LNCaP clone FGC (cell line): ENCODE results near the gene PARP15.
"Not testable (repeated sequence)": the region's sequence is repeated elsewhere in the genome, so short reads cannot be mapped to it uniquely, and the experiment has no call there.

Experiments used
- DNase-seq: peaks from one replicate; pipeline ENCODE4 v3.0.0-alpha.2; 2011; ENCODE audit warnings: low read depth
- H3K4me3 ChIP-seq: 2 replicates; pipeline ENCODE4 v1.5.1; 2011; ENCODE audit warnings: mild to moderate bottlenecking, low read depth, low read length, control low read depth
- TF ChIP-seq, protein P1 (sequence below): IDR thresholded peaks from 2 replicates; pipeline ENCODE4 v1.5.1; 2012; ENCODE audit warnings: mild to moderate bottlenecking; ENCODE audit not compliant: control insufficient read depth, insufficient read depth; ENCODE audit errors: extremely low read depth

PARP15 gene

DNA sequence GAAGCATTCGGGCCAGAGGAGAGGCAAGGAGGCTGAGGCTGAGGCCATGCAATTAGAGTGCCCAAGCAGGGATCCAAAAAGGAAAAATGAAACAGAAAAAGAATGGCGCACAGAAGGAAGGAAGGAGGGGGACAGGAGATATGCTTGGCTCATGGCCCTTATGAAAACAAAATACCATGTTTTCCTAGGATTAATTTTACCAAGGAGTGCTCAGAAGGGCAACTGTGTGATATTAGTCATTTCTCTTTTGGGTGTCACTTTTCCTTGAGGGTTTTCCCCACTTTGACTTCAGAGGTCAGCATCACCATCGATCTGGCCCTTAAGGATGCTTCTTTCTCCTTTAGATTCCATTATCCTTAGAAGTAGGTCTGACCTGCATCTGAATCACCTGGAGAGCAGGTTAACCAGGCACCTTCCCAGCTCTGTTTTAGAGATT is 104.5 kb downstream of the PARP15 start:
- no peak overlapping the region for H3K4me3 ChIP-seq
- TF ChIP-seq, protein P1, sequence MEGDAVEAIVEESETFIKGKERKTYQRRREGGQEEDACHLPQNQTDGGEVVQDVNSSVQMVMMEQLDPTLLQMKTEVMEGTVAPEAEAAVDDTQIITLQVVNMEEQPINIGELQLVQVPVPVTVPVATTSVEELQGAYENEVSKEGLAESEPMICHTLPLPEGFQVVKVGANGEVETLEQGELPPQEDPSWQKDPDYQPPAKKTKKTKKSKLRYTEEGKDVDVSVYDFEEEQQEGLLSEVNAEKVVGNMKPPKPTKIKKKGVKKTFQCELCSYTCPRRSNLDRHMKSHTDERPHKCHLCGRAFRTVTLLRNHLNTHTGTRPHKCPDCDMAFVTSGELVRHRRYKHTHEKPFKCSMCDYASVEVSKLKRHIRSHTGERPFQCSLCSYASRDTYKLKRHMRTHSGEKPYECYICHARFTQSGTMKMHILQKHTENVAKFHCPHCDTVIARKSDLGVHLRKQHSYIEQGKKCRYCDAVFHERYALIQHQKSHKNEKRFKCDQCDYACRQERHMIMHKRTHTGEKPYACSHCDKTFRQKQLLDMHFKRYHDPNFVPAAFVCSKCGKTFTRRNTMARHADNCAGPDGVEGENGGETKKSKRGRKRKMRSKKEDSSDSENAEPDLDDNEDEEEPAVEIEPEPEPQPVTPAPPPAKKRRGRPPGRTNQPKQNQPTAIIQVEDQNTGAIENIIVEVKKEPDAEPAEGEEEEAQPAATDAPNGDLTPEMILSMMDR = no peak

DNA sequence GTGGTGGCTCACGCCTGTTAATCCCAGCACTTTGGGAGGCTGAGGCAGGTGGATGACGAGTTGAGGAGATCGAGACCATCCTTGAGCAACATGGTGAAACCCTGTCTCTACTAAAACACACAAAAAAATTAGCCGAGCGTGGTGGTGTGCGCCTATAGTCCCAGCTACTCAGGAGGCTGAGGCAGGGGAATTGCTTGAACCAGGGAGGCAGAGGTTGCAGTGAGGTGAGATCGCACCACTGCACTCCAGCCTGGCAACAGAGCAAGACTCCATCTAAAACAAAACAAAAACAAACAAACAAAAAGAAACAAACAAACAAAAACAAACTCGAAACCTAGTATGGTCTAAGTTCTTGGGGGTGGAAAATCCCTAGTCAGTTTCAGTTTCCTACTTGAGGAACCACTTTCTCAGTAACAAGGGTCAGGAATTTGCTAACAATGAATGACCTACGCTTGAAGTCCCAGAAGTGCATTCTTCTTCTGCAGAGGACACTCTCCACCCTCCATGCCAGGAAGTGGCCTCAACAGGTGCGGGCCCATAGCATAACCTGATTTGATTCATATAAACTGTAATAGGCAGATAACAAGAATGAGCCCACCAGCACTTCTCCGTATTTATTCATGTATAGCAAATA is 105.4 kb downstream of the PARP15 start:
- not testable (repeated sequence) for H3K4me3 ChIP-seq, DNase-seq

More for the DNA sequence above, 104.5 kb downstream of the PARP15 start:
- DNase-seq = no peak

DNA sequence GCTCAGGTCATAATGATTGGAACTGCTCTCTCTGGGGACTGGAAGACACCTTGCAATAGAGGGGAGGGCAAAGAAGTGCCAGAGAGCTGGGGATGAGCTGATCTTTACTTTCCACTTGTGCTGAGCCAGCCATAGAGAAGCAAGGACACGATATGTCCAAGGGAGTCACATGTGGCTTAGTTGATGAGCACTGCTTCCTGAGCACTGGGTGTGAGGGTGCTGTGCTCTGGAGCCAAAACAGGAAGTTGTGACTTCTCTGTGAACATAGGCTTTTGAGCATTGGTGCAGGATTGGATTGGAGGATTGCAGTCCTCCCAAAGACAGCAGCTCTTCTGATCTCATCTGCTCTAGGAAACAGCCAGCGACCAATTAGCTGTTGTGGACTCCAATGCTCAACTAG is 109.8 kb downstream of the PARP15 start:
- TF ChIP-seq, protein P1 = no peak
- no peak for DNase-seq
- H3K4me3 ChIP-seq = no peak overlapping the region
